Neural crest cell (in vitro differentiated cells): ENCODE results near the gene ALKBH4. TPM values are rescaled to one million over a fixed set of nuclear protein-coding genes. Genes with fewer than 3 reads are reported as not detected.

Experiments
- DNase-seq: peaks from one replicate; pipeline ENCODE4 v3.0.0; 2021; ENCODE audit warnings: low read depth, mixed read lengths, low spot score
- H3K27ac Mint-ChIP-seq: one replicate; pipeline ENCODE4 v1.8.0; 2021; ENCODE audit warnings: mild to moderate bottlenecking, mixed read lengths; ENCODE audit not compliant: unreplicated experiment
- H3K27me3 Mint-ChIP-seq: 2 replicates; pipeline ENCODE4 v1.8.0; 2021; ENCODE audit warnings: low read depth, mild to moderate bottlenecking, mixed read lengths
- H3K36me3 Mint-ChIP-seq: 2 replicates; pipeline ENCODE4 v1.8.0; 2021; ENCODE audit warnings: low read depth, mild to moderate bottlenecking, mixed read lengths
- H3K4me1 Mint-ChIP-seq: 2 replicates; pipeline ENCODE4 v1.8.0; 2021; ENCODE audit warnings: mixed read lengths
- H3K4me3 Mint-ChIP-seq: one replicate; pipeline ENCODE4 v1.8.0; 2021; ENCODE audit warnings: mild to moderate bottlenecking, mixed read lengths
- H3K9me3 Mint-ChIP-seq: 2 replicates; pipeline ENCODE4 v1.8.0; 2021; ENCODE audit warnings: mixed read lengths
- total RNA-seq: library from RNA; stranded (reverse); gene quantifications from 2 replicates; pipeline ENCODE4 v1.2.1, GENCODE V29; 2021
- TF ChIP-seq, protein P1 (sequence below): fragments of 200-600 bp; sonication (generic); conservative IDR thresholded peaks from 2 replicates; pipeline ENCODE4 v1.5.0; 2021; ENCODE audit warnings: antibody characterized with exemption, mild to moderate bottlenecking

The ALKBH4 gene
- total RNA-seq, 1 donor from 2014 or later, result 16.9 TPM

GRCh38 chr7:102415685-102416225, 48.9 kb downstream of the ALKBH4 start:
- peaks cover 8% of the 10 kb centered on the region for H3K36me3 Mint-ChIP-seq
- no peak overlapping the region for H3K4me3 Mint-ChIP-seq
- no peak for DNase-seq
- H3K4me1 Mint-ChIP-seq, result no peaks in the 10 kb centered on the region
- no peaks in the 10 kb centered on the region for H3K9me3 Mint-ChIP-seq
- no peaks in the 10 kb centered on the region for H3K27me3 Mint-ChIP-seq
- no peak overlapping the region for H3K27ac Mint-ChIP-seq
- TF ChIP-seq, protein P1, sequence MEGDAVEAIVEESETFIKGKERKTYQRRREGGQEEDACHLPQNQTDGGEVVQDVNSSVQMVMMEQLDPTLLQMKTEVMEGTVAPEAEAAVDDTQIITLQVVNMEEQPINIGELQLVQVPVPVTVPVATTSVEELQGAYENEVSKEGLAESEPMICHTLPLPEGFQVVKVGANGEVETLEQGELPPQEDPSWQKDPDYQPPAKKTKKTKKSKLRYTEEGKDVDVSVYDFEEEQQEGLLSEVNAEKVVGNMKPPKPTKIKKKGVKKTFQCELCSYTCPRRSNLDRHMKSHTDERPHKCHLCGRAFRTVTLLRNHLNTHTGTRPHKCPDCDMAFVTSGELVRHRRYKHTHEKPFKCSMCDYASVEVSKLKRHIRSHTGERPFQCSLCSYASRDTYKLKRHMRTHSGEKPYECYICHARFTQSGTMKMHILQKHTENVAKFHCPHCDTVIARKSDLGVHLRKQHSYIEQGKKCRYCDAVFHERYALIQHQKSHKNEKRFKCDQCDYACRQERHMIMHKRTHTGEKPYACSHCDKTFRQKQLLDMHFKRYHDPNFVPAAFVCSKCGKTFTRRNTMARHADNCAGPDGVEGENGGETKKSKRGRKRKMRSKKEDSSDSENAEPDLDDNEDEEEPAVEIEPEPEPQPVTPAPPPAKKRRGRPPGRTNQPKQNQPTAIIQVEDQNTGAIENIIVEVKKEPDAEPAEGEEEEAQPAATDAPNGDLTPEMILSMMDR, result no peak

DNA sequence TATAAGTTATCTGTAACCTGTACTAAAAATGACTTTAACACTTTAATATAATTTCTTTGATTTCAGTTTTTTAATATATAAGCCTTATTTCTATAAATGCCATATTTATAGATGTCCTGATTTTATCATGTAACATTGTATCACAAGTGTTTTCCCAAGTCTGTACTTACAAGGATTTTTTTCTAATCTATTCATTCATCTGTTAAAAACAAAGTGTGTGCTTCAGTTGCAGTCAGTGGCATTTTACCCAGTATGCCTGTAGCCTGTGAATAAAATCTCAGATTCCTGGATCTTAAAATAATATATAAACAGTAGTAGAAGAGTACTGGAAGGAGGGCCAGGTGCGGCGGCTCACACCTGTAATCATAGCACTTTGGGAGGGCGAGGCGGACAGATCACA, 51.1 kb downstream of the ALKBH4 start:
- DNase-seq, result no peak
- Mint-ChIP-seq H3K27me3 (no peaks in the 10 kb centered on the region), H3K36me3 (peaks cover 24% of the 10 kb centered on the region), H3K27ac (no peak overlapping the region), H3K9me3 (peaks cover 6% of the 10 kb centered on the region), H3K4me1 (no peaks in the 10 kb centered on the region), H3K4me3 (no peak overlapping the region)
- TF ChIP-seq, protein P1, result no peak

DNA sequence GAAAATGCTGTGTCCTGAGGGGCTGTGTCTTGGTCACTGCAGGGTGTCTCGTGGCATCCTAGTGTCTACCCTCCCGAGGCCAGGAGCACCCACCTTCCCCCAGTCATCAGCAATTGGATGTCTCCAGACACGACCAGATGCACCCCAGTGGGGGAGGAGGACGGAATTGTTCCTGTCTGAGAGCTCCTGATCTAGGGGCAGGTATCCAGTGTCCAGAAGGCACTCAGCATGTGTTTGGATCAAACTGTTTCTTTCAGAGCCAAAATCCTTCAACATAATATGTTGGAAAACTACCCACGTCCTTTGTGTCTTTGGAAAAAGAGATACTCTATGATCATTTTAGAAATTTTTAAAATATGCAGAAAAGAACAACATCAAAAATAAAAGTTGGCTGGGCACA, 51.6 kb downstream of the ALKBH4 start:
- Mint-ChIP-seq H3K4me1 (no peaks in the 10 kb centered on the region), H3K9me3 (peaks cover 6% of the 10 kb centered on the region), H3K27me3 (no peaks in the 10 kb centered on the region), H3K4me3 (no peak overlapping the region), H3K36me3 (peaks cover 29% of the 10 kb centered on the region), H3K27ac (no peak overlapping the region)
- TF ChIP-seq, protein P1, result no peak
- DNase-seq, result no peak

DNA sequence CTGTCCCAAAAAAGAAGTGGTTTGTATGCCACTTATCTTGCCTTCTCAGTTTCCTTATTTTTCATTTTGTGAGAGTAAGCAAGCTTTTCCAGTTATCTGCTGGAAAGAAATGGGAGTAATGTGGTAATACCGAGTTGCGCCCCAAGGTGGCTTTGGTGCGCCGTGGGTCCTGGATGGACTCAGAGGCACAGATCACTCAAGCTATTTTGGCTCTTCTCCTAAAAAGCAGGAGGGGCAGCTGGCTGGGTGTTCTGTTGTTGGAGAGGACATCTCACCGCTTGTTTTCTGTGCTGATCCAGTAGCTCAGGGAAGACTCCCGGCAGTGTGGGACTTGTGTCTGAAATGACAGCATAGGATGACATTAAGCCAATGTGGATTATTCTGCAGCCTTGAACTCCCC, 52.1 kb downstream of the ALKBH4 start:
- peak; percentile 23 for DNase-seq
- TF ChIP-seq, protein P1, result peak; percentile 55
- Mint-ChIP-seq H3K27me3 (no peaks in the 10 kb centered on the region), H3K4me1 (no peaks in the 10 kb centered on the region), H3K27ac (no peak overlapping the region), H3K36me3 (peaks cover 35% of the 10 kb centered on the region), H3K4me3 (no peak overlapping the region), H3K9me3 (peaks cover 6% of the 10 kb centered on the region)

DNA sequence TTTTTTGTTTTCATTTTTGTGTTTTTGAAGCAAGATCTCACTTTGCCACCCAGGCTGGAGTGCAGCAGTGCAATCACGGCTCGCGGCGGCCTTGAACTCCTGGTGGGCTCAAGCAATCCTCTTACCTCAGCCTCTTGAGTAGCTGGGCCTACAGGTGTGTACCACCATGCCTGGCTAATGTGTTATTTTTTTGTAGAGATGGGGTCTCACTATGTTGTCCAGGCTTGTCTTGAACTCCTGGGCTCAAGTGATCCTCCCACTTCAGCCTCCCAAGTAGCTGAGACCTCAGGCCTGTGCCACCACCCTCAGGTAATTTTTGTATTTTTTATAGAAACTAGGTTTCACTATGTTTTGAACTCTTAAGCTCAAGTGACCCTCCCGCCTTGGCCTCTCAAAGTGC, 53.7 kb downstream of the ALKBH4 start:
- no peaks in the 10 kb centered on the region for H3K4me1 Mint-ChIP-seq
- peaks cover 34% of the 10 kb centered on the region for H3K36me3 Mint-ChIP-seq
- TF ChIP-seq, protein P1, result no peak
- no peak for DNase-seq
- no peak overlapping the region for H3K4me3 Mint-ChIP-seq
- no peak overlapping the region for H3K27ac Mint-ChIP-seq
- H3K9me3 Mint-ChIP-seq, result peaks cover 6% of the 10 kb centered on the region
- H3K27me3 Mint-ChIP-seq, result no peaks in the 10 kb centered on the region

DNA sequence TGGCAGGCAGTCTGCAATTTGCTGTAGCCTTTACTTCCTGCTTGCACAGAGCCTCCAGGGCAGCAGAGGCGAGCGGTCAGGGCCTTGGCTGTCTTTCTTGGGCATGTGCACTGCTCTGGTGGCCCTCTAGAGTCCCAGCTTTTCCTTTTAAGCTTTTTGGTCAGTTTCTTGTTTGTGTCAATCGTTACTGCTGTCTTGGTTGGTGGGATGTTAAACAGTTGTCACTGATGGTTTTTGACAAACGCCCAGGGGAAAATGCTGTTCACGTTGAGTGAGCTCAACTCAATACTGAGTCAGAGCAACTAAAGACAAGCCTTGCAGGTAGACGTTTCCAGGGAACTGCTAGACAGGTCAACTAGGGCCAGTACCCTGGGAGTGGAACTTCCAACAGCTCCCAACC, 54.5 kb downstream of the ALKBH4 start:
- TF ChIP-seq, protein P1, result no peak
- no peak for DNase-seq
- Mint-ChIP-seq H3K9me3 (peaks cover 6% of the 10 kb centered on the region), H3K36me3 (peaks cover 37% of the 10 kb centered on the region), H3K4me3 (no peak overlapping the region), H3K27me3 (no peaks in the 10 kb centered on the region), H3K4me1 (no peaks in the 10 kb centered on the region), H3K27ac (no peak overlapping the region)
